ENCODE results near the gene SLC35F6. TPM values are rescaled to one million over a fixed set of nuclear protein-coding genes. Genes with fewer than 3 reads are reported as not detected.

SLC35F6 gene
- polyA plus RNA-seq (ENCODE audit: insufficient read length in 4 of 4): 10 to 100 TPM; 13.2 to 19.1 (median 16.2) TPM

DNA sequence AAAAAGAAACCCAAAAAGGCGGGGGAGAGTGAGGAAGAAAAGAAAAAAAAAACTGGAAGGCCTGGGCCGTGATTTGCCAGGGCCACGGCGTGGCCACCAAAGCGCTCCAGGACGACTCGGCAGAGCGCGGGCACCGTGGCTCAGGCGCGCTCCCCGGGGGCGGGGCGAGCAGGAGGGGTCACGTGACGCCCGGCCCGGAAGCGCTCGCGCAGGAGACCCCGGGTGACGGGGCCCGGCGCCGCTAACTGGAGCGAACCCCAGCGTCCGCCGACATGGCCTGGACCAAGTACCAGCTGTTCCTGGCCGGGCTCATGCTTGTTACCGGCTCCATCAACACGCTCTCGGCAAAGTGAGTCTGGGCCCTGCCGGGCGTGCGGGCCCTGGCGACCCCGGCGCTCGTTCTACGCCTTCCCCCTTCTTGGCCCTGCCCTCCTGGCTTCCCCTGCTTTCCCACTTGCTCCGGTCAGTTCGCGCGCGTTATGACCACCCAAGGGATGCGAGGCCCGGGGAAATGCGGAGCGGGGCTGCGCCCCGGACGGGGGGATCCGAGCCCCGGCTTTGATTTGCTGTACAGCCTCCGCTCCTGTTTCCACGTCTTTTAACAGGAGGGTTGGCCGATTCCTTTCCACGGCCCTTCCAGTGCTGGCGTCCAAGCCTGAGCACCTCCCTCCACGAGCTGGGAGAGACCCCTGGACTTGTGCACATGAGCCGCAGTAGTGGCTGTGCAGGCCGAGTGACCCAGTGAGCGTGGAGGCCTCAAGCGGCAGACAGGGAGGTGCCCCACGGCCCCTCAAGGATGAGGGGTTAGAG is at the start of gene SLC35F6:
TSS of gene SLC35F6 (plus strand) at position 207 of the 810 bp plus-strand sequence. CDS start at position 273, 66 bp downstream.
- DNase-seq (ENCODE audit: low read depth in 4 of 4, low spot score in 3 of 4): peak; percentile 50 to 71 (median 56)

DNA sequence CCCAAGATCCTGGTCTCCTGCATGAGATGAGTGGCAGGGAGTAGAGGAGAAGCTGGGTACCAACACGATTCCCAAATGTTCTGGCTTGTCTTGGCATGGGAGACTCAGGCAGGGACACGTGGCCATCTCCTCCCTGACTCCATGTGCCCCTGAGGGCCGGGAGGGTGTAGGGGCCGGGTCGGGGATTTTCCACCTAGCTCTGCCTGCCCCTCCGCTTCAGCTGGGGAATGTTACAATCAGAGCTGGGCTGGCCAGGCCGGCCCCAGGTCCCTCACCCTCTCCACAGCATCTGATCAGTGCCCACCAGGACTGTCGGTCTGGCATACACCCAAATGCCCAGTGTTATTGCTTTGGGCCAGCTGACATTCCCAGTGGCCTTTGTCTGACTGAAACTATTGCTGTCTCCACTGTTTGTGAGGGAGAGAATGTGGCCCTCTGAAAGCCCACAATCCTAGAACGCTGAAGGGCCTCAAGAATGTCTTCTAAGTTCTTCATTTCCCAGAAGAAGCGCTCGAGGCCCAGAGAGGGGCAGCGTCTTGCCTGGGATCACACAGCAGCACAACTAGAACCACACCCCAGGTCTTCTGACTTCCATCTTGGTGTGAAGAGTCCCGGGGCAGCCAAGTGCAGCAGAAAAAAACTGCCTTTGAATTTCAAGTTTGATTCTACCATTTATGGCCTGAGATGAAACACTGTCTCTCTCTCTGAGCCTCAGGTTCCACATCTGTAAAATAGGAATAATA is 48.4 kb upstream of the SLC35F6 start:
- no peak for DNase-seq (ENCODE audit: low read depth in 4 of 4, low spot score in 3 of 4)

- DNase-seq (ENCODE audit: low read depth in 4 of 4, low spot score in 3 of 4): no peak
Measured at GRCh38 chr2:26716340-26716739, 47.7 kb upstream of the SLC35F6 start.

GRCh38 chr2:26716769-26717168 is 47.3 kb upstream of the SLC35F6 start:
- DNase-seq (ENCODE audit: low read depth in 4 of 4, low spot score in 3 of 4): no peak

- DNase-seq (ENCODE audit: low read depth in 4 of 4, low spot score in 3 of 4): no peak
Measured at GRCh38 chr2:26717362-26717761, 46.7 kb upstream of the SLC35F6 start.

DNA sequence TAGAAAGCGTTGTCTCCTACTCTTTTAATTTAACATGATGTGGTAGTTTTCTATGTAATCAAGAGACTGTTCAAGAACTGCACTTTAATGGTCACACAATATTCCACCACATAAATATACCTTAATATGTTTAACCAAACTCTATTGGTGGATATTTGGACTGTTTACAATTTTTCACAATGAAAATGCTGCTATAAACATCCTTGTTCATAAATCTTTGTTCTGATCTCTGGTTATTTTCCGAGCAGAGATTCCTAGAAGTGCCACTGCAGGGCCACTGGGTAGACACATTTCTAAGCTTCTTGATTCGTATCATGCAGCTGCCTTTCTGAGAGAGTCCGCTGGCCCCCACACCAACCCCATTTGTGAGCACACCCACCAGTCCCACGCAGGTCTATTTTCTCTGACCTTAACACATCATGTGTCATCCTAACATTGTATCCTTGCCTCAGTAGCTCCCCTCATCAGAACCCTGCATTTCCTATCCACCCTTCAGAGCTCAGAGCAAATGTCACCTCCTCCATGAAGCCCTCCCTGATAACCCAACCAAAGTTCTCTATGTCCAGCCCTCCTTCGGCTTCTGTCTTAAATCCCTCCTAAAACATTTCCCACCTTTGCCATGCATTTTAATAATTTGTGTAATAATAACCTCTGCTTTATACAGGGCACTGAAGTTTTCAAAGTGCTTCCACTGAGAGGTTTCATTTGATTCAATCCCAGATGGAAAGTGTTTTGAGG is 45.0 kb upstream of the SLC35F6 start:
- no peak for DNase-seq (ENCODE audit: low read depth in 4 of 4, low spot score in 3 of 4)

- peak in 1 of 4 donors; percentile 44 for DNase-seq (ENCODE audit: low read depth in 4 of 4, low spot score in 3 of 4)
Measured at GRCh38 chr2:26720322-26721114, 43.6 kb upstream of the SLC35F6 start.

GRCh38 chr2:26721115-26722032 is 42.7 kb upstream of the SLC35F6 start:
- DNase-seq (ENCODE audit: low read depth in 4 of 4, low spot score in 3 of 4): no peak

GRCh38 chr2:26722328-26722727 is 41.8 kb upstream of the SLC35F6 start:
- DNase-seq (ENCODE audit: low read depth in 4 of 4, low spot score in 3 of 4): no peak

DNA sequence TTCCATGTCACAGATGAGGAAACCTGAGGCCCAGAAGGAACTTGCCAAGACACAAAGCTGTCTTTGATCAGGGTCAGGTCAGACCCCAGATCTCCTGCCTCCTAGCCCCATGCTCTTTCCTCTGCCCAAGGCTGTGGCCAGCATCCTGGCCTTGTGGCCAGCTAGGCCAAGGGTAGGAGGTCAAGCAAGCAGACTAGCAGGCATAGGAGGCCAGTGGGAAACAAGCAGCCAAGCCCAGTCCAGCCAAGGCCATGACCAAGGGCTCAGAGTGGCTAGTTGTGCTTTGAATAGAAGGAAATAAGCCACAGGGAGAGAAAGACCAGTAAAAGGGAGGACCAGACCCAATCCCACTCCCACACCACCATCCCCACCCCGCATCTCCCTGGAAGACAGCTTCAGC is 41.2 kb upstream of the SLC35F6 start:
- DNase-seq (ENCODE audit: low read depth in 4 of 4, low spot score in 3 of 4): no peak

- no peak for DNase-seq (ENCODE audit: low read depth in 4 of 4, low spot score in 3 of 4)
Measured at GRCh38 chr2:26723475-26723874, 40.6 kb upstream of the SLC35F6 start.

GRCh38 chr2:26723991-26724750 is 39.9 kb upstream of the SLC35F6 start:
- no peak for DNase-seq (ENCODE audit: low read depth in 4 of 4, low spot score in 3 of 4)

GRCh38 chr2:26724784-26725520 is 39.1 kb upstream of the SLC35F6 start:
- no peak for DNase-seq (ENCODE audit: low read depth in 4 of 4, low spot score in 3 of 4)

DNA sequence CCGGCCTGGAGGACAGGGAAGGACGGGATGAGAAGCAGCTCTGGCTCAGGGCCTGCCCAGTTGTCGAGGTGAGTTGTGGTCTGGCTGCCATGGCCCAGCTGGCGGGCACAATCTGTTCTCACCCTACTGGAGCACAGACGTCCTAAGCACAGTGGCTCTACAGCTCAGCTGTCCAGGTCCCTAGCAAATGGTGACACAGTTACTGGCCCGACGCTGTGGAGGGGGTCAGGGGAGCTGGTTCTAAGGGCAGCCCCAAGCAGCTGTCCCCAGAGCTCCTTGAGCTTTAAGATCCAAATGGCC is 38.6 kb upstream of the SLC35F6 start:
- no peak for DNase-seq (ENCODE audit: low read depth in 4 of 4, low spot score in 3 of 4)

GRCh38 chr2:26726228-26726627 is 37.9 kb upstream of the SLC35F6 start:
- no peak for DNase-seq (ENCODE audit: low read depth in 4 of 4, low spot score in 3 of 4)

DNA sequence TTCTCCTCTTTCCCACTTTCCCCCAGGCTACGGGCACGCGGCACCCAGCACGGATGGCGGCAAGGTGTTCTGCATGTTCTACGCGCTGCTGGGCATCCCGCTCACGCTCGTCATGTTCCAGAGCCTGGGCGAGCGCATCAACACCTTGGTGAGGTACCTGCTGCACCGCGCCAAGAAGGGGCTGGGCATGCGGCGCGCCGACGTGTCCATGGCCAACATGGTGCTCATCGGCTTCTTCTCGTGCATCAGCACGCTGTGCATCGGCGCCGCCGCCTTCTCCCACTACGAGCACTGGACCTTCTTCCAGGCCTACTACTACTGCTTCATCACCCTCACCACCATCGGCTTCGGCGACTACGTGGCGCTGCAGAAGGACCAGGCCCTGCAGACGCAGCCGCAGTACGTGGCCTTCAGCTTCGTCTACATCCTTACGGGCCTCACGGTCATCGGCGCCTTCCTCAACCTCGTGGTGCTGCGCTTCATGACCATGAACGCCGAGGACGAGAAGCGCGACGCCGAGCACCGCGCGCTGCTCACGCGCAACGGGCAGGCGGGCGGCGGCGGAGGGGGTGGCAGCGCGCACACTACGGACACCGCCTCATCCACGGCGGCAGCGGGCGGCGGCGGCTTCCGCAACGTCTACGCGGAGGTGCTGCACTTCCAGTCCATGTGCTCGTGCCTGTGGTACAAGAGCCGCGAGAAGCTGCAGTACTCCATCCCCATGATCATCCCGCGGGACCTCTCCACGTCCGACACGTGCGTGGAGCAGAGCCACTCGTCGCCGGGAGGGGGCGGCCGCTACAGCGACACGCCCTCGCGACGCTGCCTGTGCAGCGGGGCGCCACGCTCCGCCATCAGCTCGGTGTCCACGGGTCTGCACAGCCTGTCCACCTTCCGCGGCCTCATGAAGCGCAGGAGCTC is 36.2 kb upstream of the SLC35F6 start:
- DNase-seq (ENCODE audit: low read depth in 4 of 4, low spot score in 3 of 4): no peak

- no peak for DNase-seq (ENCODE audit: low read depth in 4 of 4, low spot score in 3 of 4)
Measured at GRCh38 chr2:26729311-26729710, 34.8 kb upstream of the SLC35F6 start.

All from left renal pelvis (tissue), 4 donors.